MCF 10A (cell line): ENCODE measurements around the gene ABHD12B. TPM values are rescaled to one million over a fixed set of nuclear protein-coding genes. Genes with fewer than 3 reads are reported as not detected.
A peak's percentile ranks its signal among the peaks of the same experiment; 100 is the strongest.

Source experiments
- BruUV-seq: library from RNA; stranded (reverse); fragments of 400-500 nt; replicated peaks from 2 replicates; lab custom pipeline; 2021; lab: Mats Ljungman, UMichigan
- CTCF ChIA-PET: fragments of 300-600 bp; sonication (Branson Sonifier 250); formaldehyde crosslinking; extraction: SDS; loops from one replicate; lab custom pipeline; 2021; ENCODE audit warnings: antibody characterized with exemption, inconsistent platforms; lab: Yijun Ruan, JAX
- POLR2A ChIA-PET: fragments of 300-600, 350-650 bp; sonication (Branson Sonifier 250); formaldehyde crosslinking; extraction: SDS; loops from one replicate; lab custom pipeline; 2020; ENCODE audit warnings: antibody characterized with exemption, inconsistent platforms; lab: Yijun Ruan, JAX
- DNase-seq: peaks from one replicate; pipeline ENCODE4 v3.0.0-alpha.2; 2018; ENCODE audit not compliant: unreplicated experiment
- H3K27ac Mint-ChIP-seq: one replicate; pipeline ENCODE4 v1.8.0; 2022; ENCODE audit warnings: mild to moderate bottlenecking, low read depth, mixed read lengths; ENCODE audit not compliant: unreplicated experiment
- H3K27me3 Mint-ChIP-seq: one replicate; pipeline ENCODE4 v1.8.0; 2022; ENCODE audit warnings: mixed read lengths; ENCODE audit not compliant: insufficient read depth, unreplicated experiment
- H3K36me3 Mint-ChIP-seq: one replicate; pipeline ENCODE4 v1.8.0; 2022; ENCODE audit warnings: mild to moderate bottlenecking, moderate library complexity, mixed read lengths; ENCODE audit not compliant: insufficient read depth, unreplicated experiment
- H3K4me1 Mint-ChIP-seq: one replicate; pipeline ENCODE4 v1.8.0; 2022; ENCODE audit warnings: mixed read lengths; ENCODE audit not compliant: insufficient read depth, unreplicated experiment
- H3K4me3 Mint-ChIP-seq: one replicate; pipeline ENCODE4 v1.8.0; 2022; ENCODE audit warnings: mild to moderate bottlenecking, moderate library complexity, mixed read lengths; ENCODE audit not compliant: unreplicated experiment
- H3K9me3 Mint-ChIP-seq: one replicate; pipeline ENCODE4 v1.8.0; 2022; ENCODE audit warnings: mixed read lengths; ENCODE audit not compliant: unreplicated experiment
- CTCF ChIP-seq: fragments of 200-600 bp; IDR thresholded peaks from one replicate; pipeline ENCODE4 v1.8.0; 2022; ENCODE audit warnings: antibody characterized with exemption, mild to moderate bottlenecking; ENCODE audit not compliant: unreplicated experiment
- intact Hi-C: fragments of 100-400 bp; cut with micrococcal nuclease; formaldehyde crosslinking; loops from 2 replicates; pipeline ENCODE4 v1.14.1; 2022
- total RNA-seq: library from RNA; stranded (reverse); gene quantifications from 2 replicates; pipeline ENCODE4 v1.2.3, GENCODE V29; 2022

ABHD12B gene
- total RNA-seq, 1 experiment from 2014 or later, result not detected

- ChIA-PET POLR2A (no interaction called here), CTCF (interaction anchor here (4.8 kb wide), 1 partner anchor 36 kb away, joined by 31 read pairs; no protein-coding TSS in a partner anchor)
- no peaks in the 10 kb centered on the region for H3K27me3 Mint-ChIP-seq
- TF ChIP-seq CTCF, result no peak
- no peak overlapping the region for H3K4me3 Mint-ChIP-seq
- no peak for DNase-seq
- H3K9me3 Mint-ChIP-seq, result no peaks in the 10 kb centered on the region
- intact Hi-C loops, result no loop called here
- no TSS peak for BruUV-seq
- no peak overlapping the region for H3K27ac Mint-ChIP-seq
- peaks cover 21% of the 10 kb centered on the region for H3K4me1 Mint-ChIP-seq
- H3K36me3 Mint-ChIP-seq, result no peaks in the 10 kb centered on the region
Measured at GRCh38 chr14:50823762-50824636, 47.9 kb upstream of the ABHD12B start.

GRCh38 chr14:50825307-50825706 is 46.5 kb upstream of the ABHD12B start:
- intact Hi-C loops, result no loop called here
- Mint-ChIP-seq H3K9me3 (no peaks in the 10 kb centered on the region), H3K27me3 (no peaks in the 10 kb centered on the region), H3K36me3 (no peaks in the 10 kb centered on the region), H3K4me3 (no peak overlapping the region), H3K27ac (no peak overlapping the region), H3K4me1 (peaks cover 32% of the 10 kb centered on the region)
- BruUV-seq, result no TSS peak
- no peak for DNase-seq
- ChIA-PET CTCF (interaction anchor here (0.6 kb wide), 1 partner anchor 34 kb away, joined by 3 read pairs; no protein-coding TSS in a partner anchor), POLR2A (interaction anchor here (0.6 to 0.7 kb wide), 2 partner anchors 10 to 28 kb away, joined by 3 read pairs; no protein-coding TSS in a partner anchor)
- no peak for TF ChIP-seq CTCF

- Mint-ChIP-seq H3K4me3 (no peak overlapping the region), H3K9me3 (no peaks in the 10 kb centered on the region), H3K4me1 (peaks cover 28% of the 10 kb centered on the region), H3K36me3 (no peaks in the 10 kb centered on the region), H3K27me3 (no peaks in the 10 kb centered on the region), H3K27ac (peak overlapping the region; percentile 42)
- no peak for TF ChIP-seq CTCF
- no TSS peak for BruUV-seq
- ChIA-PET POLR2A (interaction anchor here (0.5 to 1.4 kb wide), 2 partner anchors 19 to 36 kb away, joined by 3 read pairs; no protein-coding TSS in a partner anchor), CTCF (interaction anchor here (1.1 to 6.2 kb wide), 3 partner anchors 34 to 98 kb away, joined by 3 to 54 read pairs (median 19); no protein-coding TSS in a partner anchor)
- DNase-seq, result no peak
- intact Hi-C loops, result no loop called here
Measured at GRCh38 chr14:50826681-50827080, 45.2 kb upstream of the ABHD12B start.
